SKM-1 (cell line): Measurements from ENCODE around the gene PRDM9.
"Not testable (repeated sequence)": the region's sequence is repeated elsewhere in the genome, so short reads cannot be mapped to it uniquely, and the experiment has no call there.

Source experiments
- DNase-seq: peaks from one replicate; lab custom pipeline; 2025; ENCODE audit not compliant: unreplicated experiment; lab: John Stamatoyannopoulos, UW

The PRDM9 gene

DNA sequence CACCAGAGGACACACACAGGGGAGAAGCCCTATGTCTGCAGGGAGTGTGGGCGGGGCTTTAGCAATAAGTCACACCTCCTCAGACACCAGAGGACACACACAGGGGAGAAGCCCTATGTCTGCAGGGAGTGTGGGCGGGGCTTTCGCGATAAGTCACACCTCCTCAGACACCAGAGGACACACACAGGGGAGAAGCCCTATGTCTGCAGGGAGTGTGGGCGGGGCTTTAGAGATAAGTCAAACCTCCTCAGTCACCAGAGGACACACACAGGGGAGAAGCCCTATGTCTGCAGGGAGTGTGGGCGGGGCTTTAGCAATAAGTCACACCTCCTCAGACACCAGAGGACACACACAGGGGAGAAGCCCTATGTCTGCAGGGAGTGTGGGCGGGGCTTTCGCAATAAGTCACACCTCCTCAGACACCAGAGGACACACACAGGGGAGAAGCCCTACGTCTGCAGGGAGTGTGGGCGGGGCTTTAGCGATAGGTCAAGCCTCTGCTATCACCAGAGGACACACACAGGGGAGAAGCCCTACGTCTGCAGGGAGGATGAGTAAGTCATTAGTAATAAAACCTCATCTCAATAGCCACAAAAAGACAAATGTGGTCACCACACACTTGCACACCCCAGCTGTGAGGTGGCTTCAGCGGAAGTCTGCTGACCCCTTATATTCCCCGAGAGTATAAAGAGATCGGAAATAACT, 20.0 kb downstream of the PRDM9 start:
- DNase-seq, result not testable (repeated sequence)

DNA sequence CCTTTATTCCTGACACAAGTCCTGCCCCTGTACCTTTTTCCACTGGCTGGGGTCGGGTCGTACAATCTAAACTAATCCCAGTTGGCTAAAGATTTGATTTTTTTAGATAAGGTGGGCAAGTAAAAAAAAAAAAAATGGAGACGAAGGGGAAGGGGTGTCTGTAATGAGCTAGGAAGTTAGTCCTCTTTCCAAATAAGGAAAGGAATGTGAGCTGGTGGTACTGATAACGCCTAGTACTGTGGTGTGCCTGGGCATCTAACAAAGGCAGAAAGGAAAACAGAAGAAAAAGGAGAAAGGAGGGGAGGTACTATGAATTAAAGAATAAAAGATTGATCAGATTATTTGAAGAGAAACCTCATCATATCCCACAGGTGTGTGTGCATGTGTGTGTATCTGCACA, 21.3 kb downstream of the PRDM9 start:
- no peak for DNase-seq

DNA sequence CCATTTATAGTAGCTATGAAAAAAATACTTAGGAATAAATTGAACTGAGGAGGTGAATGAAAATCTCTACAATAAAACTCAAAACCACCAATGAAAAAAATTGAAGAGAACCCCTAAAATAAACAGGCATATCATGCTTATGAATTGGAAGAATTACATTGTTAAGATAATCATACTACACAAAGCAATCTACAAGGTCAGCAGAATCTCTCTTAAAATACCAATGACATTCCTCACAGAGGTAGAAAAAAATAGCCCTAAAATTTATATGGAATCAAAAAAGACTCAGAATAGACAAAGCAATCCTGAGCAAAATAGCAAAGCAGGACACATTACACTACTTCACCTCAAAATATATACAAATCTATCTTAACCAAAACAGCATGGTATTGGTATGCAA, 23.2 kb downstream of the PRDM9 start:
- no peak for DNase-seq

DNA sequence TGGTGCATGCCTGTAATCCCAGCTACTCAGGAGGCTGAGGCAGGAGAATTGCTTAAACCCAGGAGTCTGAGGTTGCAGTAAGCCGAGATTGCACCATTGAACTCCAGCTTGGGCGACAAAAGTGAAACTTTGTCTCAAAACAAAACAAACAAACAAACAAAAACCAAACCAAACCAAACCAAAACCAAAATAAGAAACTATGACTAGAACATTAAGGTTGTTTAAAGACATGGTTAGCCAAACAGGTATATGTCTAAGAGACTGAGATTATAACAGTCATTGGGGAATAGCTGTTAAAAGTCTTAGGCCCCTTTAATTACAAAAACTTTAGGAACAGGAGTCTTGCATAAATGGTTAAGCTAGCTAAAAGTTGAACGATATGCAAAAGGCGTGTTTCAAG, 63.6 kb downstream of the PRDM9 start:
- DNase-seq, result no peak
